Measurements from ENCODE around the gene C1QTNF4.

C1QTNF4 gene

DNA sequence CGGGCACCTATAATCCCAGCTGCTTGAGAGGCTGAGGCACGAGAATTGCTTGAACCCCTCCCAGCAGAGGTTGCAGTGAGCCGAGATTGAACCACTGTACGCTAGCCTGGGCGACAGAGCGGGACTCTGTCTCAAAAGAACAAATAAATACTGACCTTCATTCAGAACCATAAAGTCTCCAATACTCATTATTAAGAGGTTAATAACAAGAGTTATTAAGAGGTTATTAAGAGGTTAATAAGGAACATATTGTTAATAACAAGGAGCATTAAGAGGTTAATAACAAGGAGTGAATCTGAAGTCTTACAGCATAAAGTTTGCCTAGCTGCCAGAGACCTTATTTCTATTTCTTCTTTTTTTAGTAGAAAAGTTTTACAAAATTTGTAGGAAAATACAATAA is 48.9 kb downstream of the C1QTNF4 start:
- no peak overlapping the region for H3K27ac ChIP-seq
- TF ChIP-seq ZFX (IDR thresholded peaks at IDR 0.05): no peak
- TF ChIP-seq, protein P1, sequence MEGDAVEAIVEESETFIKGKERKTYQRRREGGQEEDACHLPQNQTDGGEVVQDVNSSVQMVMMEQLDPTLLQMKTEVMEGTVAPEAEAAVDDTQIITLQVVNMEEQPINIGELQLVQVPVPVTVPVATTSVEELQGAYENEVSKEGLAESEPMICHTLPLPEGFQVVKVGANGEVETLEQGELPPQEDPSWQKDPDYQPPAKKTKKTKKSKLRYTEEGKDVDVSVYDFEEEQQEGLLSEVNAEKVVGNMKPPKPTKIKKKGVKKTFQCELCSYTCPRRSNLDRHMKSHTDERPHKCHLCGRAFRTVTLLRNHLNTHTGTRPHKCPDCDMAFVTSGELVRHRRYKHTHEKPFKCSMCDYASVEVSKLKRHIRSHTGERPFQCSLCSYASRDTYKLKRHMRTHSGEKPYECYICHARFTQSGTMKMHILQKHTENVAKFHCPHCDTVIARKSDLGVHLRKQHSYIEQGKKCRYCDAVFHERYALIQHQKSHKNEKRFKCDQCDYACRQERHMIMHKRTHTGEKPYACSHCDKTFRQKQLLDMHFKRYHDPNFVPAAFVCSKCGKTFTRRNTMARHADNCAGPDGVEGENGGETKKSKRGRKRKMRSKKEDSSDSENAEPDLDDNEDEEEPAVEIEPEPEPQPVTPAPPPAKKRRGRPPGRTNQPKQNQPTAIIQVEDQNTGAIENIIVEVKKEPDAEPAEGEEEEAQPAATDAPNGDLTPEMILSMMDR (conservative IDR thresholded peaks at IDR 0.05): no peak

DNA sequence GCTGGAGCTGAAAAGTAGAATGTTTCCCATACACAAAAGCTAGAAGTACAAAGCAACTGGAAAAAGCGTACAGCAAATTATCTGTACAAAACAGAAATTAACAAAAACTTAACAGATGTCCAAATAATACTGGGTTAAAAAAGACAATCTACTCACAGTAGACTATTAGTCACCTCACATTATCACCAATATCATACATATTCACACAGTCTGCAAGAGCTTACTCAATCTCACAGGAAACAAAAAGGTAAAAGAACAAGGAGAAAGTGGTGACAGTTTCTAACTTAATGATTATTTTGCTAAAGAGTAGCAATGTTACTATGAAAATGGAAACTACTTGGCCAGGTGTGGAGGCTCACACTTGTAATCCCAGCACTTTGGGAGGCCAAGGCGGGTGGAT is 53.1 kb downstream of the C1QTNF4 start:
- TF ChIP-seq ZFX (IDR thresholded peaks at IDR 0.05): no peak
- no peak overlapping the region for H3K27ac ChIP-seq

DNA sequence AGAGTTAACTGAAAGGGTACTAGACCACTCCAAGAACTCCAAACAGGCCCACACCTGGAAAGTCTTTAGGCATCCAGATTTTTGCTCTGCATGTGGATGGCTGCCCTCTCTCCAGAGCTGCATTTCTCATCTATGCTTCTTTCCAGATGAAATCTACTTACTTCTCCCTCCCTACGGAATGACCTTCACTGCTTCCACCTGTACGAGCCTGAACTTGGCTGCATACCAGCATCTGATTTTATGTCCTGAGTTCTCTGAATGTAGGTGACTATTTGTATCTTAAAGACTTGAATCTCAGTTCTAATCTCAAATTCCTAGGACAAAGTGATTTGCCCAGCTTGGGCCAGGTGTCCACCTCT is 54.6 kb downstream of the C1QTNF4 start:
- TF ChIP-seq, protein P1 (conservative IDR thresholded peaks at IDR 0.05): no peak
- no peak for TF ChIP-seq ZFX (IDR thresholded peaks at IDR 0.05)
- no peak overlapping the region; the same call in 1 of the 2 replicates for H3K27ac ChIP-seq
